ENCODE measurements around the gene SNX24. TPM values are rescaled to one million over a fixed set of nuclear protein-coding genes. Genes with fewer than 3 reads are reported as not detected.
"Not testable (repeated sequence)": the region's sequence is repeated elsewhere in the genome, so short reads cannot be mapped to it uniquely, and the experiment has no call there.

SNX24 gene
- total RNA-seq, 1 experiment from 2014 or later, result 21.8 TPM

GRCh38 chr5:122968056-122968455, 122.6 kb downstream of the SNX24 start:
- H3K9me3 ChIP-seq, H3K27me3 ChIP-seq, DNase-seq, H3K4me3 ChIP-seq, H3K36me3 ChIP-seq: not testable (repeated sequence)

GRCh38 chr5:122971333-122971732, 125.9 kb downstream of the SNX24 start:
- DNase-seq, result no peak

GRCh38 chr5:122972877-122973276, 127.5 kb downstream of the SNX24 start:
- Histone ChIP-seq H3K9me3 (no peaks in the 10 kb centered on the region), H3K36me3 (no peaks in the 10 kb centered on the region), H3K4me3 (no peak overlapping the region), H3K27me3 (no peaks in the 10 kb centered on the region)
- DNase-seq, result peak; percentile 22

More at GRCh38 chr5:122971333-122971732, 125.9 kb downstream of the SNX24 start:
- H3K9me3 ChIP-seq, result no peaks in the 10 kb centered on the region
- no peak overlapping the region for H3K4me3 ChIP-seq
- H3K27me3 ChIP-seq, result no peaks in the 10 kb centered on the region
- H3K36me3 ChIP-seq, result no peaks in the 10 kb centered on the region

- not testable (repeated sequence) for H3K36me3 ChIP-seq, H3K27me3 ChIP-seq, H3K4me3 ChIP-seq, DNase-seq, H3K9me3 ChIP-seq
Observed at GRCh38 chr5:122973759-122974158, 128.3 kb downstream of the SNX24 start.

GRCh38 chr5:122974251-122974650, 128.8 kb downstream of the SNX24 start:
- DNase-seq, H3K27me3 ChIP-seq, H3K36me3 ChIP-seq, H3K9me3 ChIP-seq, H3K4me3 ChIP-seq: not testable (repeated sequence)

GRCh38 chr5:122977319-122977718, 131.9 kb downstream of the SNX24 start:
- no peak for DNase-seq
- no peaks in the 10 kb centered on the region for H3K27me3 ChIP-seq
- no peak overlapping the region for H3K4me3 ChIP-seq
- H3K36me3 ChIP-seq, result no peaks in the 10 kb centered on the region
- H3K9me3 ChIP-seq, result no peaks in the 10 kb centered on the region

- Histone ChIP-seq H3K27me3 (no peaks in the 10 kb centered on the region), H3K9me3 (no peaks in the 10 kb centered on the region), H3K4me3 (no peak overlapping the region), H3K36me3 (no peaks in the 10 kb centered on the region)
- DNase-seq, result no peak
Observed at GRCh38 chr5:122978068-122978467, 132.7 kb downstream of the SNX24 start.

- Histone ChIP-seq H3K9me3 (no peaks in the 10 kb centered on the region), H3K36me3 (no peaks in the 10 kb centered on the region), H3K27me3 (no peaks in the 10 kb centered on the region), H3K4me3 (no peak overlapping the region)
- DNase-seq, result no peak
Observed at GRCh38 chr5:122978644-122979297, 133.4 kb downstream of the SNX24 start.

GRCh38 chr5:122981846-122982245, 136.4 kb downstream of the SNX24 start:
- Histone ChIP-seq H3K27me3 (no peaks in the 10 kb centered on the region), H3K36me3 (no peaks in the 10 kb centered on the region), H3K9me3 (no peaks in the 10 kb centered on the region), H3K4me3 (no peak overlapping the region)
- DNase-seq, result no peak

GRCh38 chr5:122982376-122982775, 137.0 kb downstream of the SNX24 start:
- Histone ChIP-seq H3K4me3 (no peak overlapping the region), H3K27me3 (no peaks in the 10 kb centered on the region), H3K9me3 (no peaks in the 10 kb centered on the region), H3K36me3 (no peaks in the 10 kb centered on the region)
- no peak for DNase-seq

- Histone ChIP-seq H3K4me3 (no peak overlapping the region), H3K27me3 (no peaks in the 10 kb centered on the region), H3K9me3 (no peaks in the 10 kb centered on the region), H3K36me3 (no peaks in the 10 kb centered on the region)
- DNase-seq, result no peak
Observed at GRCh38 chr5:122984425-122984824, 139.0 kb downstream of the SNX24 start.

GRCh38 chr5:122985006-122985700, 139.7 kb downstream of the SNX24 start:
- Histone ChIP-seq H3K36me3 (no peaks in the 10 kb centered on the region), H3K27me3 (no peaks in the 10 kb centered on the region), H3K4me3 (no peak overlapping the region), H3K9me3 (no peaks in the 10 kb centered on the region)
- no peak for DNase-seq

GRCh38 chr5:122985954-122986721, 140.7 kb downstream of the SNX24 start:
- Histone ChIP-seq H3K4me3 (no peak overlapping the region), H3K9me3 (no peaks in the 10 kb centered on the region), H3K27me3 (no peaks in the 10 kb centered on the region), H3K36me3 (no peaks in the 10 kb centered on the region)
- no peak for DNase-seq

GRCh38 chr5:122996091-122996490, 150.7 kb downstream of the SNX24 start:
- no peak overlapping the region for H3K4me3 ChIP-seq
- no peaks in the 10 kb centered on the region for H3K9me3 ChIP-seq
- DNase-seq, result no peak
- no peaks in the 10 kb centered on the region for H3K36me3 ChIP-seq
- no peaks in the 10 kb centered on the region for H3K27me3 ChIP-seq

GRCh38 chr5:122997294-122997693, 151.9 kb downstream of the SNX24 start:
- DNase-seq, result no peak
- H3K36me3 ChIP-seq, result no peaks in the 10 kb centered on the region
- no peaks in the 10 kb centered on the region for H3K9me3 ChIP-seq
- no peaks in the 10 kb centered on the region for H3K27me3 ChIP-seq
- no peak overlapping the region for H3K4me3 ChIP-seq

GRCh38 chr5:122999947-123000563, 154.6 kb downstream of the SNX24 start:
- H3K9me3 ChIP-seq, result no peaks in the 10 kb centered on the region
- H3K27me3 ChIP-seq, result no peaks in the 10 kb centered on the region
- H3K4me3 ChIP-seq, result no peak overlapping the region
- peak; percentile 9 for DNase-seq
- no peaks in the 10 kb centered on the region for H3K36me3 ChIP-seq

- Histone ChIP-seq H3K36me3 (no peaks in the 10 kb centered on the region), H3K9me3 (no peaks in the 10 kb centered on the region), H3K27me3 (no peaks in the 10 kb centered on the region), H3K4me3 (no peak overlapping the region)
- DNase-seq, result no peak
Observed at GRCh38 chr5:123000731-123001130, 155.3 kb downstream of the SNX24 start.
